Hippocampal formation (tissue), 2 donors: ENCODE data around the gene CD83.
"Not testable (repeated sequence)": the region's sequence is repeated elsewhere in the genome, so short reads cannot be mapped to it uniquely, and the experiment has no call there.

Experiments
- DNase-seq, 2 donors: peaks; one replicate each; lab custom pipeline; 2025; lab: John Stamatoyannopoulos, UW

The CD83 gene

DNA sequence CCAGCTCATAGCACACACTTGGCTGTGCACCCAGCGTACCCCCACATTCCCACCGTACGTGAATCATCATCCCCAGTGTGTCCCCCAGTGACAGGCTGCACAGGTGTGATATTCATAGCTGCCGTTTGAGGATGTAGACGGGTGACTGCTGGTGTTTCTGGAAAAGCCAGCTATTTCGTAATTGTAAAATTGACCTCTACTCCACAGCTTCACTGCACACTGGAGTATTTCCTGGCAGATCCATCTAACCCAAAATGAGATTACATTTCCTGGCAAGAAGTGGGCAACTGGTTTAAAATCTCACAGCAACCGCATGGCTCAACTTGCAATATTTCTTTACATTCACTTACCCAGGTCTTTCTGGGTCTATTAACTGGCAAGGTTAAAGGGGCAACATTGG is 30.3 kb downstream of the CD83 start:
- no peak for DNase-seq

DNA sequence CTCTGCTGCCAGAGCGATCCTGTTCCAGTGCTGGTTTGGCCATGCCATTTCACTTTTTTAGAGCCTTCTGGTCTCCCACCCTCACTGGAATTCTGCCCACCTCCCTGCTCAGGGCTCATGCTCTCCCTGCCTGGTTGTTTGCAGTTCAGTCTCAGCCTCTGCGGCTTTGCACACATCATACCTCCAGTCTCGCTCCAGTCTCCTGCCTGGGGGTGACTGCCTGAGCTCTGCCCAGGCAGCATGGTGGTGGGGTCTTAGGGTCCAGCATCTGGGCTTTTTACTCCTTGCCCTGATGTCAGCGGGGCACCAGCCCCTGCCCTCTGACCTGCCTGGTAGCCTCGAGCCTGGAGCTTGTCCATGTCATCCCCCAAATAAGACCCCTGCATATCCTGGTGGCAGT is 30.9 kb downstream of the CD83 start:
- no peak for DNase-seq

DNA sequence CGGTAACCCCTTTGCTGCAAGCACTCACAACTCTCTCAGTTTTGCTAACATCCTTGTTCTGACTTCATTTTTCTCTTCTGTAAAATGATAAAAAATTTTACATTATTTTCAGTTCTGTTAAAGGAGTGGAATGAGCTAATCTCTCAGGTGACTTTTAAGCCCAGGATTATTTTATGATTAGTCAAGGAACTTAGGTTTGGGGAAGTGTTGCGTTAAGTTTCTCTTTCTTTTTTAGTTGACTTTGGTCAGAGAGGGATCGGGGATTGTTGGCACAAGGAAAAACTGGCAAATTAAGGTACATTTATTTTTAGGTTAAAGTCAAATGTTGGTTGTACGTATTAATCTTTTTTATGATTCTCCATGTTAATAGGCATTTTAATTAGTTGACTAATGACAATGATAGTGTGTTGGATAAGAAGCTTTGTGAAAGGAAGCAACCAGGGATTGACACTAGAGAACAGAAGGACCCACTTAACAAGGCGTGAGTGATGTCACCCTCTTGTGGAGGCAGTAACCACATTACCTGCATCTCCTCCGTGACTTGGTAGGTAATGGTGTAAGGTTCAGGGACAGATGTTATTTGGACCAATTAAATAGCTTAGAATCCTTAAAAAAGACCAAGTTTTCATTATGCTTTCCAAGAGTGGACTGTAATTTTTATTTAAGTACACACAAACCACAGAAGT is 31.6 kb downstream of the CD83 start:
- DNase-seq = no peak

DNA sequence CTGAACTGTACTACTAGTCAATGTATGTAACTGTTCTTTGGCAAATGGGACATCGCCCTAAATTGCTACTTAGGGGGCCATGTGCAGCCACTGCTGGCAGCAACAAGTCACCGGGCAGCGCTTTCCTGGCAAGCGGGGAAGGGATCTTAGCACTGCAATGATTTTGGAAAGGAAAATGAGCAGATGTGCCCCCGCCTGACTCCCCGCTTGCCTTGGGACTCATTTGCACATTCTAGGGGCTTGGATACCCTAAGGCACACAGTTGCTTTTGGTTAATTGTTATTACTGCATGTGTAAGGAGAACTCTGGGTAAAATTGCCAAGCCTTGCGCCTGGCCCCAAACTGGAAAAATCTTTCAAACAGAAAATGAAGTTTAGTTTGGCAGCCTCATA is 32.2 kb downstream of the CD83 start:
- no peak for DNase-seq

DNA sequence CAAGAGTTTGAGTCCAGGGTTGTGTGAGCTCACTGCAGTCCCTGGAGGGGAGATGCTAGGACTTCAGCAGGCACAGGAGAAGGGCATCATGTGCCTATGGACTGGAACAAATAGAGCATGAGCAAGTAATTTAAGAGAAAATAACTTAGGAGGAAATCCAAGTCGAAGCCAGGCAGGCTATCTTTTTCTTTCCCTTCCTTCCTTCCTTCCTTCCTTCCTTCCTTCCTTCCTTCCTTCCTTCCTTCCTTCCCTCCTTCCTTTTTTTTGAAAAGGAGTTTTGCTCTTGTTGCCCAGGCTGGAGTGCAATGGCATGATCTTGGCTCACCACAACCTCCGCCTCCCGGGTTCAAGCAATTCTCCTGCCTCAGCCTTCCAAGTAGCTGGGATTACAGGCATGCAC is 33.7 kb downstream of the CD83 start:
- DNase-seq = not testable (repeated sequence)

DNA sequence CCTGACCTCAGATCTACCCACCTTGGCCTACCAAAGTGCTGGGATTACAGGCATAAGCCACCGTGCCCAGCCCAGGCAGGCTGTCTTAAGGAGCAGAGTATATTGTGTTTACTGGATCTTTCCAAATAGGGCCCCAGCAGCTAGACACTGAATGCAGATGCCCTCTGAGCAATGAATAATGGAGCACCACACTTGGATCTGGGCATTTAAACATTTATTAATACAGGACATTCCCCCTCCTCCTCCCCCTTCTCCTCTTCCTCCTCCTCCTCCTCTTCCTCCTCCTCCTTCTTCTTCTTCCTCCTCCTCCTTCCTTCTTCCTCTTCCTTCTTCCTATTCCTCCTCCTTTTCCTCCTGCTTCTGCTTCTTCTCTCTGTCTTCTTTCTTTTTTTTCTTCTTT is 34.2 kb downstream of the CD83 start:
- DNase-seq = no peak

DNA sequence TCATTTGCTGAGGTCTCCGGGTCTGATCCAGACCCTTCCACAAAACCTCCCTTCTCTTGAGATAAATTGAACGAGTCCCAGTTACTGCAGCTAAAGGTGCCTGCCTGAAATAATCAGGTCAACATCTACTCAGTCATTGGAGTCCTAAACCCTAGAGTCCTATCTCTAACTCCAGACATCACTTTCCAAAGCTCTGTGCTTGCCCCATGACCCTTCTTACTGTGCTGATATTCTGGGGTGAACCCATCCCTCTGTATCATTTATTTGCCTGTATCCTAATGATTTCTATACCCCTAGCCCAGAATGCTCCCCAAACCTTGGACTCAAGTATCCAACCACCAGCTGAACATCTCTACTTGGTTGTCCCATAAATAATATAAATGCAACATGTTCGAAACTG is 35.7 kb downstream of the CD83 start:
- no peak for DNase-seq

DNA sequence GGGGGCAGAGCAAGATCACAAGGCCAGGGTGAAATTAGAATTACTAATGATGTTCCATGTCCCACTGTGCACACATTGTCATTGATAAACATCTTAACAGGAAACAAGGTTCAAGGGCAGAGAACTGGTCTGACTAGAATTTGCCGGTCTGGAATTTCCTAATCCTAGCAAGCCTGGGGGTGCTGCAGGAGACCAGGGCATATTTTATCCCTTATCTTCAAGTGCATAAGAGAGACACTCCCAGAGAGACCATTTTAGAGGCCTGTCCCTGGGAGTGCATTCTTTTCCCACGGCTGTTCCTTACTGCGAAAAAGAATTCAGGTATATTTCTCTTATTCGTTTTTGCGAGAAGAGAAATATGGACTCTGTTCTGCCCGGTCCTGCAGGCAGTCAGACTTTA is 41.5 kb downstream of the CD83 start:
- DNase-seq = no peak

DNA sequence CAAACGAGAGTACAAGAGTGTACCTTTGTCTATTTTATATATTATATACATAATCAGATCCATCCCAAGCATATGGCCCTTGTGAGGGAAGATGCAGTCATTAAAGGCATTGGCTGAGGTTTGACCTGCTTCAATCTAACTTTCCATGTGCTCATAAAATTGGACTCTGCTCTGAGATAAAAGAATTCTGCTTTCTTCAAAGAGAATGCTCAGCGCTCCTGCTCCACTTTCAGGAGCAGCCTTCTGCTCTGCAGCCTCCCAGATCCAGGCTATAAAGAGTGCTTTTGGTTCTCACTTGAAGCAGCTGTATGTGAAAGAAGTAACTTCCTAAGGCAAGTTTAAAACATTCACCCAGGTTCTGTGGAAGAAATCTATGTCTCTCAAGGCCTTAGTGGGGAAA is 45.3 kb downstream of the CD83 start:
- no peak for DNase-seq

DNA sequence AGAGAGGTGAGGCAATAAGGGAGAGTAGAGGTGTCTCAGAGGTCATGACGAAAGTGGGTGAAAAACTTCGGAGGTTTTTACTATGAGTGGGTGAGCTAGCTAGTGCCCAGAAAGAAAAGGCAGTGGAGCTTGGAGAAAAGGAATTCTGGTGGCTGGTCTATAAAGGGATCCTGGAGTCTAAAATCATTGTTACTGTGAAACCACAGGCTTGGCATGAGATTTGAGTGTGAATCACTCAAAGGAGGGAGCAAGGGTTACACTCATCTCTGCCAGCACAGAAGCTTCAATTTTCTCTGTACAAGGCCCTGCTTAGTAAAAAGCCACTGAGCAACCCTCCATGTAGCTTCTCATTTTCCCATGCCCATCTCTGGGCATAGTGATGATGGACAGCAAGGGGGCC is 47.5 kb downstream of the CD83 start:
- DNase-seq = no peak

DNA sequence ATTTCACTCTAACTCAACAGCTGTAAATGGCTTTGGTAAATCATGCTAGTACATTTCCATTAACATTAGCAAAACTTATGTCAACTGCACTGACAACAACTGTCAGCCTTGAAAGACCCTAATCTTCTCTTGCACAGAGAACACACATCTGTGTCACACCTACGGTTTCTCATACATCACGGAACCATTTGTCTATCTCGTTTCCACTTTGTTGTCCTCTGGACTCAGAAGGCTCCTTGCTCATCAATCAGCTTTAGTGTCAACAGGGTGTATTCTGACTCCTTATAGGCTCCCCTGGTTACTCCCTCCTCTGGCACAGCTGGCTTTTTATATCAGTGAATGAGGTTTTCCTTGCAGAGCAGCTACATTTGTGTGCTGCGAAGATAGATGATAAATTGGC is 49.3 kb downstream of the CD83 start:
- no peak for DNase-seq

DNA sequence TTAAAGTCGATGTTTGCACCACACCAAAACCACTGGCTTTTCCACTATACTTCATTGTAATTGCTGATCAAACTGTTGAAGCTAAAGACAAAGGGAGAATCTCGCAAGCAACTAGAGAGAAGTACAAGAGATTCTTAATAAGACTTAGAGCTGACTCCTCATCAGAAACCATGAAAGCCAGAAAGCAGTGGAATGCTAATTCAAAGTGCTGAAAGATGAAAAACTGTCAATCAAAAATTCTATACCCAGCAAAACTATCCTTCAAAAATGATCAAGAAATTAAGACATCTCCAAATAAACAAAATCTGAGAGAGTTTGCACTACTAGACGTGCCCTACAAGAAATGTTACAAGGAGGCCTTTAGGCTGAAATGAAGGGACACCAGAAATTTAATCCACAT is 52.6 kb downstream of the CD83 start:
- DNase-seq = no peak

DNA sequence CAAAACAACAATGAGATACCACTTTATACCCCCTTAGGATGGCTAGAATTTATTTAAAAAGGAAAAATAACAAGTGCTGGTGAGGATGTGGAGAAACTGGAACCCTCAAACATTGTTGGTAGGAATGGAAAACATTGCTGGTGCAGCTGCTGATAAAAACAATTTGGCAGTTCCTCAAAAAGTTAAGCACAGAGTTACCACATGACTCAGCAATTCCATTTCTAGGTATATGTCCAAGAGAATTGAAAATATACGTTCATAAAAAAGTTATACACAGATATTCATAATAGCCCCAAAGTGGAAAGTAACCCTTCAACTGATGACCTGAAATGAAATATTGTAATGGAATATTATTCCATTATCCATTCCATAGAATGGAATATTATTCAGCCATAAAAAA is 55.0 kb downstream of the CD83 start:
- DNase-seq = no peak

DNA sequence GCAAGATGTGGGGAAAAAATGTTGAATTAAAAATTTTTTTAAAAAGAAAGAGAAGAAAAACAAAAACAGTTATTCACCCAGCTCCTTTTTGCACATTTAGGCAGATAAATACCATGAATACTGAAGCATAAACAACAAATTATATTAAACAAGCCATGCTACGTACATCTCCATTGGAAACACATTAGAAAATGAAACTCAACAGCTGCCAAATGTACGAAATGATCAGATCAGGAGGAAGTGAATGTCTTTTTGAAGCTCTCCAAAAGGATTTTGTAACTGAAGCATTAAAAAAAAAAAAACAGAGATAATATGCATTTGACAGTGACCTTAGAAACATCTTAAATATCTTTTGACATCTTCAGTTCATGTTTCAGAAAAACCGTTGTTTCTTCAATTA is 56.7 kb downstream of the CD83 start:
- DNase-seq = no peak

DNA sequence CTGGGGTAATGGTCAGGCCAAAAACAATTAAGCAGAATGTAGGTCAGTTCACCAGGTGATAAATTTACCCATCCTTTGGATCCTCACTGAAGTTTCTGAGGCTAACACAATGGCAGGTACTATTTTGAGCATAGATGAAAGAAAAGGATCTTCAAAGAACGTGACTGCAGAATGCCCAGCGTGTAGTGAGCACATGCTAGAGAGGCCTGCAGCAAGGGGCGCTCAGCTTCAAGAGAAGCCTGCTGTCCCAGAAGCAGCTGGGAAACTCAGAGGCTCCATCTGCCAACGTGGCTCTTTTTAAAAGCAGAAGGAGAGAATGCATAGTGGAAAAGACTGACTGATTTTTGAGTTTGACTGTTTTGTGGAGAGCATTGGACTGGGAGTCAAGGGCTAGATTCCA is 57.4 kb downstream of the CD83 start:
- DNase-seq = no peak

DNA sequence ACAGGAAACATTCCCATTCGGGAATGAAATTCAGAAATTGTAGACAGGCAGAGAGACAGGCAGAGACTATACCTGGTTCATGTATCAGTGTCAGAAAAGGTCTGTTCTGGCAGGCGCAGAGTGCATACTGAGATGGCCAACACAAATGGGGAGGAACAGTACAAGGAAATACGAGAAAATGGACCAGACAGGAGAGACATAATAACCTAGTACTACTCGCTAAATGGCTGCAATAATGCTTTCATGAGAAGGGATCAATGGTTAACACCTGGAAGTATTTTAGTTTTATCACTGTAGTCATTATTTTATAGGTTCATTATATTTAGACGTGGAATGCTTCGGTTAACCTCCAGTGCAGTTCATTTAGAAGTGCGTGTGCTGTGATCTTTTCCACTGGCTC is 58.9 kb downstream of the CD83 start:
- DNase-seq = no peak

DNA sequence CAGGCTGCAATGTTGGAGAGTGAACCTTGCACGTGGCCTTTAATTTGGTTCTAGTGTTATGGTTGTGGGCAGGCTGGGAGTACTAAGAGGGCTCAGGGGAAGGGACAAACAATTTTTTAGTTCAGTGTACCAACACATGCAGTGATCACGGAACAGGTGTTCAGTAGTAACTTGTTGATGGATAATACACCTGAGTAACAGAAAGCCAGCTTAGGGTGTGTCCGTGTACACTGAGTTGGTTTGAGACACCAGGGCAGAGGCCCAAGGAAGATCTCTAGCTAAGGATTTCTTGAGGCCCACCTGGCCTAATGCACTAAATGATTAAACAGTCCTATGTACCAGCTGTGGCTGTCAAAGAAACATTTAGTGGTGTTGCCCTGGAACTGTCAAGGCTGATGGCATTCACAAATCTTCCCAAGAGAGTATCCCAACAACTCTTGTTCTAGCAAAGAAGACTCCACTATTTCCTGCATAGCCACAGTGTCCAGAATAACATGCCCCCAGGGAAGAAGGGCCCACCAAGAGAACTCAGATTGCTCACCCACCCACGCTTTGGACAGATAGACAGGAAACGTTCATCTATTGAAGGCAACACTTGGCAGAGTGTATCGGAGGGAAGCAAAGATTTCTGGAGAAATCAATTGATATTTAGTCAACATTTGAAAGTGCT is 60.0 kb downstream of the CD83 start:
- no peak for DNase-seq

DNA sequence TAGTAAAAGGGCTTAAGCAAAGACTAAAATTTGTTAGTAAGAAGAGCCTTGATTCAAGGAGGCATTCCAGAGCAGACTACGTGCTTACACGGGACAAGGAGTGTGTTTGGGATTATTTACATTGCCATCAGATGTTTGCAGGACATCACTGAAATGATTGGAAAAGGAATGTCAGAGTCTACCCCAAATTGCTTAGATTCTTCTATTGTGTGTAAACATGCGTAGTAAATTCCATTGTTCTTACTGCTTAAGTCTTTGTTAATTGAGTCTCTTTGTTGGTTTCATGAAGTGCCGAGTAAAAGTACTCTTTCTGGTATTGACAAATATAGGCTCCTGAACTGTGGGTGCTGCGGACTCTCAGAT is 60.5 kb downstream of the CD83 start:
- DNase-seq = no peak

DNA sequence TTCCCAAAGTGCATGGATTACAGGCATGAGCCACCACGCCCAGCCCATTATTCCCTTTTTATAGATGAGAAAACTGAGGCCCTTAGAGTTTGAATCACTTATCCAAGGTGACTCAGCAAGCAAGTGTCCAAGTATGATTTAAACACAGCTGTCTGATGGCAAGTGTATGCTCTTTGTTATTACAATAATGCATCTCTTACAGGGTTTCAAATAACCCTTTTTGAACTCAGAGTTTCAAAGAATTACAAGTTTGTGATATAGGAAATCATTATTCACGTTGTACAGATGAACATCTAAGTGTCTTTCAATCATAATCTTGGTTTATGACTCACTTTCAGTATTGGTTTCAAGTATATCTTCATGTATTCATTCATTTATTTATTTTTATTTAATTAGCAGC is 63.0 kb downstream of the CD83 start:
- DNase-seq = no peak

DNA sequence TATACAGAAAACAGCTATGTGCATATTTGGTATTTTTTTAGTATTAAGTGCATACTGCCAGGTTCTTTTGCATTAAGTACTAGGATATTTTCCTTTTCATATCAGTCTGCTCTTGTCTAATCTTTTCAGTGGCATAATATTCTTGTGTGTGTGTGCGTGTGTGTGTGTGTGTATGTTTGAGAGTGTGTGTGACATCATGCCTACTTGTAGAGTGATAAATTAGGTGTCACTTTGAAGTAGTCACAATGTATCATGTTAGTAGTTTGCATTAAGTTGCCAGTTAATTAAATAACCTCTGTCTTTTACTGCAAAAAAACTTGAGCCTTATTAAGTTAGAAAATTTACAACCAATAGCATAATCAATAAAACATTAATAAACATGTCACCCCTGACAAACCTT is 65.3 kb downstream of the CD83 start:
- DNase-seq = no peak
